Fibroblast of gingiva (primary cell): ENCODE data around the gene NCOA4.
"Not testable (repeated sequence)": the region's sequence is repeated elsewhere in the genome, so short reads cannot be mapped to it uniquely, and the experiment has no call there.

Experiments used
- DNase-seq: peaks from one replicate; pipeline ENCODE4 v3.0.0-alpha.2; 2011; ENCODE audit warnings: low read depth

Gene NCOA4

DNA sequence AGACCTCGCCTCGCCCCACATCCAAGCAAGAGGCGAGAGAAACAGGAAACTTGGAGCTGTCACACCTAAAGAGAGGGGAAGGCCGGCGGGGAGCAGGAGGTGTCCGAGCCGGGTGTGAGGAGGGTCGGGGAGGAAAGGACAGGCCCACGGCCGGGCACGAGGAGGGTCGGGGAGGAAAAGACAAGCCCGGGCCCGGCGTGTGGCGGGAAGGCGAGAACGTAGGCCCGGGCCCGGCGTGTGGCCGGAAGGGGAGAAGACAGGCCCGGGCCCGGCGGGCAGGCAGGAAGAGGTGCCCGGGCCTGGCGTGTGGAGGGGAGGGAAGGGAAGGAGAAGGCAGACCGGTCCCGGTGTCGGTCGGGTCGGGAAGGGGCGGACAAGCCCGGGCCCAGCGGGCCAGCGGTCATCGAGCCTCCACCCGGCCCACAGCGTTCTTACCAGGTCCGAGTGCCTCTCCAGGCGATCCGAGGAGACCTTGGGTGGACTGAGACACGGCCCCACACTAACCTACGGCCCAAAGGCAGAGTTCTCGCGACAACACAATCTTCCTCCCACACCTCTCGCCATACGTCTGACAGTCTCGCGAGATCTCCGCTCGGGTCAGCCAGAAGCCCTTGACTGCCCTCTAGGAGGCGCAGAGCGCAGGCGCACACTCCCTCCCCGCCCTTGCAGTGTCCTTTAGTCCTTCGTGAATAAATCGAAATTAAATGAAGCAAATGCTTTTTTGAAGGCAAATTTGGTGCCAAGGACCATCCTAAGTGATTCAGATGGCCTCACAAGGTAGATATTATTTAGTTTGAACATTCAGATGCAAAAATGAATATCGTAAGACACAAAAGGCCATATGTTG lies at the start of gene NCOA4:
NCOA4 (minus strand) TSS at position 533 of the 847 bp plus-strand sequence. CDS start 13,943 bp downstream, outside the sequence.
- DNase-seq = peak; percentile 98

DNA sequence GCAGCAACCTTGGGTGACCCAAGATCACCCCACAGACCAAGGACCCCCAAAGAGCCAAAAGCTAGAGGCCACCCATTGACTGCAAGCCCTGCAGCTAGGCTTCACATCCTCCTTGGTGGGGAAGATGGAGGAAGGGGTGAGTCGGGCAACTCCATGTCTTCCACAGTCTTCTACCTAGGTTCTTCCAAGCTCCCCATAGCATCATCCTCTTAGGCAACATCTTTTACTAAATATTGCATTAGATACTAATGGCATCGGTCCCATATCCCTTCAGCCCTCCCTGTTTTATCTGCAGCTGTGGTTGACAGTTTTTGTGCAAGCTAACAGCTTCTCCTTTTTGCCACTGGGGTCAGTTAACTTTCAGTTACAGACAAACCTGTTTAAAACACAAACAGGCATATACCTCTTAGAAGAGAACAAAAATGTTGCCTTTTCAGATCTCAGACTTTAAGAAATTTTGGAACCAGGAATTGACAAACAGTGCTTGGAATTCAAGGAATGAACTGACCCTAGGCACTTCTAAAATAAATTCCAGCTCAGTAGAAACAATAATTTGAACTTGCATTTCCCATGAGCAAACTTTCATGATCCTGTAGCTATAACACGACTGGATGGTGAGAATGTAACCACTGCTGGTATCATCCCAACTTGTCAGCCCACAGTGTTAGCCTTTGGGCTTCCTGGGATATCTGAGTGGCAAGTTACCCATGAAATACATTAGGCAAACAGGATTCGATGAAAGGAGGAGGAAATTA lies 49.6 kb upstream of the NCOA4 start:
- no peak for DNase-seq

DNA sequence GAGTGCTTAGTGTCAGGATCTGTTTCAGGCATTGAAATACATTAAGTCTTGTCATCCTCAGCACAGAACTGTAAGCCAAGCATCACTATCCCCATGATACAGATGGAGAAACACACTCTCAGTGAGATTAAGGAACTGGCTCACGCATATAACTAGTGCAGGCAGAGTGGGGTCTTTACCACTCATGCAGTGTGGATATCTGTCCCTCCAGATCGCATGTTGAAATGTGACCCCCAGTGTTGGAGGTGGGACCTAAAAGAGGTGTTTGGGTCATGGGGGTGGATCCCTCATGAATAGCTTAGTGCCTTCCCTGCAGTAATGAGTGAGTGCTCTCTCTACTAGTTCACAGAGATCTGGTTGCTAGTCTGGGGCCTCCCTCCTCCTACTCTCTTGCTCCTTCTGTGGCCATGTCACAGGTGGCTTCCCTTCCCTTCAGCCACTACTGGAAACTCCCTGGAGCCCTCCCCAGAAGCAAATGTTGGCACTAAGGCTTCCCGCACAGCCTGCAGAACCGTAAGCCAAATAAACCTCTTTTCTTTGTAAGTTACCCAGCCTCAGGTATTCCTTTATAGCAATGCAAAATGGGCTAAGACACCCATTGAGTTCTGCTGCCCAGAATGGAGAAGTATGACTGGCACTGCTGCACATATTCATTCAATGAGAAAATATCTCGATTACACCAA lies 47.4 kb upstream of the NCOA4 start:
- DNase-seq = no peak

DNA sequence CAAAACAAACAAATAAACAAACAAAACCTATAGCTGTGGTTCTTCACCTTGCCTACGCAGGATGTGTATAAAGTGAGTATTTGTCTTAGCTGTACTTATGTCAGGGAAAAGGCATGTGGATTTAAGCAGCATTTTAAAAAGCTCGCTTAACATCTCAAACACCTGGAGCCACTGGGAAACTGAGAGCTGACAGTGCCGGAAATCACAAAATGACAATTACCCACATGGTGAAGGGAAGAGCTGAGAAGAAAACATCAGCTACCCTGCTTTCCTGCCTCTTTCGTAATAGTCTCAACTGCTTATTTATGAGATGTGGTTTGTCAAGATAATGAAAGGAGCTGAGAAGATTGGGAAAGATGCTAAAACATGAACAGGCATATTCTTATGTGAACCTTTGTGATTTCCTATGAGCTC lies 46.7 kb upstream of the NCOA4 start:
- DNase-seq = no peak

DNA sequence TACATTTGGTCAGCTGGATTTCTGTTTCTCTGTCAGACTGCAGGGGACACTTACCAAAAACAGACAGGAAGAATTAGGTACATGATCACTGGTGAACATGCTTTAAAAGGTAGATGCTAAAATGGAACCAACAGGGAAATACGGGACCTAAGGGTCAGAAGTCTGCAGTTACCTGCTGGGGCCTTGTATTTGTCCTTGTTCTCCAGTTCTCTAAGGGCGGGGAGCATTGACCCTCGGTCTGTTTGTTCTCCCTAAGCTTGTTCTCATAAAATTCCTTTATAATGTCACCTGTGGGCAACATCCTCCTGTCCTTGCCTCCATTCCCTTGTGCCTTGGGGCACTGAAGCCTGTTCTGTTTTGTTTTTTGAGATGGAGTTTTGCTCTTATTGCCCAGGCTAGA lies 45.4 kb upstream of the NCOA4 start:
- no peak for DNase-seq

DNA sequence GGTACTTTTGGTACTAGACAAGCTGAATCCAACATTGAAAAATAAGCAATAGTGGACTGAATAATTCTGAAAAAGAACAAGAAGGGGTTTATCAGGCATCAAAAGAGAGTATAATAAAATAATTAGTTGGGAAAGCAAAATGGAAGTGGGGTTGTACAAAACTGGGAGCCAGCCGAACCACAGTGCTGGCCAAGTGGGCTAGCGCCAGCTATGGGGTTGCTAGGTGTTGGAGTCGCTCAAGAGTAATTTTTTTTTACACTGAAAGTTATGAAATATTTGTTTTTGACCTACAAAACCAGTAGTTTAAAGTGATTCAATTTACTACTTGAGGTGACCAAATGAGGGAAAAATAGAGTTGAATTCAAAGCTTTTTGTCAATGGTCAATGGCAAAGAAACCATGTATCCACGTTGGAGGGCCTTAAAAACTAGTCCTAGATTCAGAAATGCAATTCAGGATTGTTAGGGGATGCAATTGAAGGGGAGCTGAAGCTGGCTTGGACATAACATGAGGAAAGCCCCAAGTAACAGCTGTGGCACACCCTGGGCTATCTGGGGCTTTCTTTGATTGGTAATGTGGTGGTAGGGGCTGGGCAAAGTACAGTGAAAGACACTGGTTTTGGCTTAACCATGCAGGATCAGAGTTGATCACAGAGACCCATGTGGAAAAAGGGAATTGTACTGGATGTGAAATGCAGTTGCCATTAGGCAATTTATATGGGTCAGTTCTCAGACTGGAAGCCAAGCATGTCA lies 43.9 kb upstream of the NCOA4 start:
- DNase-seq = no peak

DNA sequence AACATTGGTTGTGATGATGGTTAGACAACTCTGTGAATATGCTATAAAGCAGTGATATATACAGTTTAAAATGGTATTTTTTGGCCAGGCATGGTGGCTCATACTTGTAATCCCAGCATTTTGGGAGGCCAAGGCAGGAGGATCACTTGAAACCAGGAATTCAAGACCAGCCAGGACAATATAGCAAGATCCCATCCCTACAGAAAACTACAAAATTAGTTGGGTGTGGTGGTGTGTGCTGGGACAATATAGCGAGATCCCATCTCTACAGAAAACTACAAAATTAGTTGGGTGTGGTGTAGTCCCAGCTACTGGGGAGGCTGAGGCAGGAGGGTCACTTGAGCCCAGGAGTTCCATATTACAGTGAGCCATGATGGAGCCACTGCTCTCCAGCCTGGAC lies 43.1 kb upstream of the NCOA4 start:
- DNase-seq = no peak

DNA sequence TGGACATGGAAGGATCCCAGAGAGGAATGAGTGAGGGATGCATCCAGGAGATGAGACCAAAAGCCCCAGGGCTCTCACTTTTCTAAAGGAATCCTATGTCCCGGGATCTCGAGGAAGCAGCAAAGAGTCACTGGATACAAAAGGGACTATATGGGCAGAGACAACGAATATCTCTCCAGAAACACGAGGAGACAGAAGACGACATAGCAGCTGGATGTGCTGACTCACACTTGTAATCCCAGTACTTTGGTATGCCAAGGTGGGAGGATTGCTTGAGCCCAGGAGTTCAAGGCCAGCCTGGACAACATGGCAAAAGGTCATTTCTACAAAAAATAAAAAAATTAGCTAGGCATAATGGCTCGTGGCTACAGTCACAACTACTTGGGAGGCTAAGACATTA lies 40.3 kb upstream of the NCOA4 start:
- no peak for DNase-seq

DNA sequence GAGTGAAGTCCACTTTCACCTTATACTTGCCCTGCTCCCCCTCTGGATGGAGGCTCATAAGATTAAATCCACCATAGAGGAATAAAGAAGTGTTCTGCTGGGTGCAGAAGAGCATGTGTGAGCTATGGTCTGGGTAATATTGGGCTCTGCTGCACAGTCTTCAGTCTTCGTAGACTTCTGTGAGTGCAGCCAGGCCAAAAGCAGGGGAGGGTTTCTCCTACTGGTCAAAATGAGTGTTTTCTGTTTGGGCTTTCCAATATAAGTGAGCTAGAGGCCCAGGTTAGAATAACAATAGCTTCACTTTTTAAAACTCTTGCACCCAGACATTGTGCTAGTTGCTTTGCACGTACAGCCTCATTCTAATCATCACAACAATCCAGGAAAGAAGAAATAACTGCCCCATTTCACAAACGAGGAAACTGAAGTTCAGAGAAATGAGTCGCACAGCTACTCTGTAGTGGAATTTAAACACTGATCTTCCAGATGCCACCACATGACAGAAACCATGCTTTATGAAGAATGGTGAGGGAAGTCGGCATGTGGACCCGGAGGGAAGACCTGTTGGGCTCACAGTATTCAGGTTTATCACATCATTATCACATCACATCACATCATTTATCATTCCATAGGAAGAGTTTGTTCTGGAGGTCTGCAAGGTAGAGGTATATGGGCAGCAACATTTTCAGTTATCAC lies 39.5 kb upstream of the NCOA4 start:
- DNase-seq = no peak

DNA sequence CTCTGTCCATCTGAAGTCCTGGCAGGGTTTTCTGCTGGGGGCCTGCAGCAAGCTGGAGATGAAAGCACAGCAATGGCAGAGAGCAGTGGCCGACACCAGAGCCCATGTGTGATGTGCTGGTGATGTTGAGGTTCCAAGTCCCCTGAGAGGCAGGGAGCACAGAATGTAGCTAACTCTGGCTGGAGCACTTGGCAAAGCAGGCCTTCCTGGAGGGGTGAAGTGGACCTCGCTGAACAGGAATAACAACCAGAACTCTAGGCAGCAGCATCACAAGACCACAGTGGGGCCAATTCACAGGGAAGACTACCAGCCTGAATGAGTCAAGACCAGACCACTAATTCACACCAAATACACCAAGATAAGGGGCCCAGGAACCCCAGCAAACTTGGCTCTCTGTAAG lies 38.5 kb upstream of the NCOA4 start:
- DNase-seq = no peak

DNA sequence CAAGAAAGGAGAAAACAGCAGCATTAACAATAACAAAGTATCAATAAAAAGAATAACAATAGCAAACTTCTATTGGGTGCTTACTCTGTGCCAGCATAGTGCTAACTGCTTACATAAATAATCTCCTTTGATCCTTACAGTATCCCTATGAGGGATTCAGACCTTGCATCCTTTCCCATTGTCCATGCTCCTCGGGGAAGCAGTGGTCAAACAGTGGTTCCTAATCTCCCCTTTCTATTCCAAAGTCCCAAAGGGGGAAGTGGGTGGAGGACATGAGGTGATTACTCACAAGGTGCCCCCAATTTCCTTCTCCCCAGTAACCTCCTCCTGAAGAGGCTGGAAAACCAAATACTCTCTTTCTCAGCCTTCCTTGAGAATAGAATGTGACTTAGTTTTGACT lies 37.7 kb upstream of the NCOA4 start:
- DNase-seq = no peak

DNA sequence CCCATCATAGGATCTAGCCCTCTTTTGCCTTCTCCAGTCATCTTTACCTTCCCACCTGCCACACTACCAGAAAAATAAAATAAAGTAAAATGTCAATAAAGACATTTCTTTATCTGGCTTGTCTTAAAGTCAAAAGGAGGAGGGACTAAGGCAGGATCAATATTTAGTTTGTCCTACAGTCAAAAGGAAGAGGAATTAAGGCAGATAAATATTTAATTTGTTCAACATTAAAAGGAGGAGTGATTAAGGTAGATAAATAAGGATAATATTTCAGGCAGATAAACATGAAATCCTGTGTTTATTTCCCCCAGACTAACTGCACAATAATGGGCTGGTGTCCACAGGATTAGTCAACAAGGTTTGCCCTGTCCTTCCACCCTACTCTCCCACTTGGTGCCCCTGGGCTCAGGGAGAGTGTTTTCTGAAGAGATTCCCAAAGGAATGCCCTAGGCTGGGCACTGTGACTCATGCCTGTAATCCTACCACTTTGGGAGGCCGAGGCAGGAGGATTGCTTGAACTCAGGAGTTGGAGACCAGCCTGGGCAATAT lies 33.9 kb upstream of the NCOA4 start:
- no peak for DNase-seq

DNA sequence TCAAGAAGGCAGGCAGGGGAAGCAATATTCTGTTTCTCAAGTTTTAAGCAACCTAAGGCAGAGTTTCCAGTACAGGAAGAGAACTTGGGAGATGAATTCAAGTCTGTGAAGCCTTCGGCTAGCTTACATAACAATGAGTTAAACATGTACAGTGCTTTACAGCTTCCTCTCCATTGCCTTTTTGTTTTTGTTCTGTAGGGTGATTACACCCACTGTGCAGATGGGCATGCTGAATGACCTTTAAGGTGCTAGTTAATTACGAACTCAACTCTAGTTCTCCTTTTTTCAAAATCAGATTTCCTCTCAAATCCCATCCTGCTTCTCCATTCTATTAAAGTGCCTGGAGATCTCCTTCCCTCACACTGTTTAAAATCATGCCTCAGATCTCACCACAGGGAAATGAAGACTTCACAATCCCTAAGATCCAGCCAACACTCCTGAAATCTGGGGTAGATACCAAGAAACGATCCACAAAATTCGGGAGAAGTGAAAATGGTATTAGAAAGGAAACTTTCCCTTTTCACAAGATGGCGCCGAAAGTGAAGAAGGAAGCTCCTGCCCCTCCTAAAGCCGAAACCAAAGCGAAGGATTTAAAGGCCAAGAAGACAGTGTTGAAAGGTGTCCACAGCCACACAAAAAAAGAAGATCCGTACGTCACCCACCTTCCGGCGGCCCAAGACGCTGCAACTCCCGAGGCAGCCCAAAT lies 32.5 kb upstream of the NCOA4 start:
- no peak for DNase-seq

DNA sequence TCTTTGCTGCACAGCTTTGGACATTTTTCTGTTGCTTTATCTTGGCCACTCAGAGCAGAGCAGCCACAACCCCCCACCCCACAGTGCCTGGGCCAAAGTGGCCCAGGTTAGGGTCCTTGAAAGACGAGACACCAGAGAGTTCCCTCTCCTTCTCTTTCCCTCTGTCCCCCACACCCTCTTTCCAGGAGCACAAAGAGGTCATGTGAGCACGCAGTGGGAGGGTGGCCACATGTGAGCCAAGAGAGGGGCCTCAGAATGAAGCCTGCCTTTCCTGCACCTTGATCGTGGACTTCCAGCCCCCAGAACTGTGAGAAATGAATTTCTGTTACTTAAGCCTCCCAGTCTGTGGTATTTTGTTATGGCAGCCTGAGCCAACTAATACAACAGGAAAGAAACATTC lies 30.3 kb upstream of the NCOA4 start:
- DNase-seq = no peak

DNA sequence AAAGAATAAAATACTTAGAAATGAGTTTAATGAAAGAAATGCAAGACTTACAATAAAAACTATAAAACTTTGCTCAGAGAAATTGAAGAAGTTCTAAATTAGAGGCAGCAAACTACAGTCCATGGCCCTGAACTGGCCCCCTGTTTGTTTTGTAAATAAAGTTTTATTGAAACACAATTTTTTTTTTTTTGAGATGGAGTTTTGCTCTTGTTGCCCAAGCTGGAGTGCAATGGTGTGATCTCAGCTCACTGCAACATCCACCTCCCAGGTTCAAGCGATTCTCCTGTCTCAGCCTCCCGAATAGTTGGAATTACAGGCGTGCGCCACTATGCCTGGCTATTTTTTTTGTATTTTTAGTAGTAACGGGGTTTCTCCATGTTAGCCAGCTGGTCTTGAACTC lies 27.5 kb upstream of the NCOA4 start:
- DNase-seq = not testable (repeated sequence)

DNA sequence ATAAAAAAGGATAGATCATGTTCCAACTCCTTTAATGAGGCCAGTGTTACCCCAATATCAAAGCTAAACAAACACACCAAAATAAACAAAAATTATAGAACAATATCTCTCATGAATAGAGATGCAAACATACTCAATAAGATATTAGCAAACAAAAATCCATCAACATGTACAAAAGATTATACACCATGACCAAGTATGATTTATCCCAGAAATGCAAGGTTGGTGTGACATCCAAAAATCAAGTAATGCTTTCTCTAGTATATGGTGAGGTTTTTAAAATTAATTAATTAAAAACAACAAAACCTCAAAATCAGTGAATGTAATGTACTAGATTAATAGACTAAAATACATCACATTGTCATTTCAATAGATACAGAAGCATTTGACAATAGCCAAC lies 26.6 kb upstream of the NCOA4 start:
- no peak for DNase-seq

DNA sequence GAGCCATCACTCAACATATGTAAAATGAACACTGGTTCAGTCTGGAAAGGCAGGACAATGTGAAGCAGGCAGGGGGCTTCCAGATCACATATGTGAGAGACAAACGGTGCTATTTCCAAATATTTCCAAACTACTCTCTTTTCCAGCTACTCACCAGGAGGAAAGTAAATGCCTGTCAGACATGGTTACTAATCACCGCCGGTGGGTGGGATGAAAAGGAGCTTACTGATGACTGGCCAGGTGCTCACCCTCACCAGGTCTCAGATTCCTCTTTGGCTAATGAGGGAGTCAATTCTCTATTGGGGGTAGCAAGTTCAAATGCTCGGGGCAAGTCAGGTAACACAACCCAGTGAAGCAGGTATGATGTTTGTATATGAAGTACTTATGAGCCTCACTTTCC lies 25.3 kb upstream of the NCOA4 start:
- no peak for DNase-seq

DNA sequence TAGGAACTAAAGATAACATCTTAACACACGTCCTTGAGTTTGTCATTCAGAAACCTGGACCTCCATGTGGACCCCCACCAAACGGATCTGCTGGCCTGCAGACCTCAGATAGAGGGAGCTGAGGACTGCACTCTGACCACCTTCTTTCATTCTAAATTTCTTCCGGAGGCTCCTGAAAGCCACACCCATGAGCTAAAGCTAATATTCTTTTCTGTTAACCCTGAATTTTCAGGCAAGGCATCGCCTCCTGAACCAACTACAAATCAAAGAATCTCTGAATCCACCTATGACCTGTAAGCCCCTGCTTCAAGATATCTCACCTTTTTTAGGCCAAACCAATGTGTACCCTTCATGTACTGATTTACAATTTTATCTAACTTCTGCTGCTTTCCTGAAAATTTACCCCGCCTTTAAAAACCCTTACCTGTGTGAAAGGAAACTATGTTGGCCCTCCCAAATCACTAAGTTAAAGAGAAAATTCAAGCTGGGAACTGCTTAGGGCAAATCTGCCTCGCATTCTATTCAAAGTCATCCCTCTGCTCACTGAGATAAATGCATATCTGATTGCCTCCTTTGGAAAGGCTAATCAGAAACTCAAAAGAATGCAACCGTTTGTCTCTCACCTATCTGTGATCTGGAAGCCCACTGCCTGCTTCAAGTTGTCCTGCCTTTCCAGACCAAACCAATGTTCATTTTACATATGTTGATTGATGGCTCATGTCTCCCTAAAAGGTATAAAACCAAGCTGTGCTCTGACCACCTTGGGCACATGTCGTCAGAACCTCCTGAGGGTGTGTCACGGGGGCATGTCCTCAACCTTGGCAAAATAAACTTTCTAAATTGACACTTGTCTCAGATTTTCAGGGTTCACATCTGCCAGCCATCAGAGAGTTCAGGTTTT lies 23.4 kb upstream of the NCOA4 start:
- DNase-seq = no peak

DNA sequence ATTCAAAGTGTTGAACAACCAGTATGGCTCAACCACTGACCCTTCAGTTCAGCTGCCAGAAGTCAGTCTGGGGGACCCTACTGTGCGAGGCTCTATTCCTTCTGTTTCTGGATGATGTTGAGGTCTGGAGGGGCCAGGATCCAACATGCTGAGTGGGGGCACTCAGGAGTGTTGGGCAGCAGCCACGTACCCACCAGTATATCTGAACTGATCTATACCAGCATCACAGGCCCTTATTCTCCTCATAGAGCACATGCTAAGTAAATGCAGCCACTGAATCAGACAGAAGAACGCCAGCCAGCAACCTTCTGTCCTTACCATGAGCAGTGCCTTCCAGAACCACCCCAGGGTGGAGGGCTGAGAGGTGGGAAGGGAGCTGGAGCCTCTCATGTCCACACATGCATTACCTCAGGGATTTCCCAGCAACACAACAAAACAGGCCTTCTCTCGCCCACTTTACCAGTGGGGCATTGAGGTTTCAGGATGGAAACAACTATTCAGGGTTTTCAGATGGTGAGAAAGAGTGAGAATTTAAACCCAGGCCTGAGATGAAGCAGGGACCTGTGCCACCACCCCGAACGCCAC lies 22.5 kb upstream of the NCOA4 start:
- DNase-seq = no peak
